GM23338 (cell line): ENCODE results near the gene LRRTM1. TPM values are rescaled to one million over a fixed set of nuclear protein-coding genes. Genes with fewer than 3 reads are reported as not detected.

Source experiments
- ATAC-seq: fragments of 200-7000 bp; cut with Tn5 transposase; 3 replicates; pipeline ENCODE4 v1.9.1; 2020
- DNase-seq: peaks from one replicate; pipeline ENCODE4 v3.0.0-alpha.2; 2015; ENCODE audit warnings: low spot score
- H2AFZ ChIP-seq: fragments of 200-600 bp; sonication (generic); 2 replicates; pipeline ENCODE4 v1.8.0; 2016; ENCODE audit warnings: antibody characterized with exemption, mild to moderate bottlenecking, moderate library complexity
- H3F3A ChIP-seq: fragments of 200-600 bp; sonication (generic); replicated peaks from 2 replicates; pipeline ENCODE4 v1.8.0; 2017; ENCODE audit warnings: antibody characterized with exemption, mixed run types, low read depth
- H3K27ac ChIP-seq: fragments of 200-600 bp; sonication (generic); 2 replicates; pipeline ENCODE4 v1.6.1; 2016; ENCODE audit warnings: low read depth
- H3K27me3 ChIP-seq: fragments of 200-600 bp; sonication (generic); 2 replicates; pipeline ENCODE4 v1.8.0; 2016; ENCODE audit warnings: mild to moderate bottlenecking, mixed run types, moderate library complexity; ENCODE audit not compliant: insufficient read depth
- H3K36me3 ChIP-seq: fragments of 200-600 bp; sonication (generic); 2 replicates; pipeline ENCODE4 v1.8.0; 2016; ENCODE audit warnings: mild to moderate bottlenecking; ENCODE audit not compliant: insufficient read depth
- H3K4me1 ChIP-seq: fragments of 200-600 bp; sonication (generic); 2 replicates; pipeline ENCODE4 v1.8.0; 2016; ENCODE audit warnings: mild to moderate bottlenecking, moderate library complexity; ENCODE audit not compliant: insufficient read depth
- H3K4me2 ChIP-seq: fragments of 200-600 bp; sonication (generic); 2 replicates; pipeline ENCODE4 v1.7.1; 2017; ENCODE audit warnings: mixed run types
- H3K4me3 ChIP-seq: fragments of 200-600 bp; sonication (generic); 2 replicates; pipeline ENCODE4 v1.6.1; 2016; ENCODE audit warnings: mixed run types
- H3K79me2 ChIP-seq: fragments of 200-600 bp; sonication (generic); replicated peaks from 2 replicates; pipeline ENCODE4 v1.8.0; 2017; ENCODE audit warnings: mild to moderate bottlenecking; ENCODE audit not compliant: insufficient read depth
- H3K9me2 ChIP-seq: fragments of 200-600 bp; sonication (generic); 2 replicates; pipeline ENCODE4 v1.8.0; 2017; ENCODE audit not compliant: insufficient read depth
- H4K20me1 ChIP-seq: fragments of 200-600 bp; sonication (generic); replicated peaks from 2 replicates; pipeline ENCODE4 v1.8.0; 2017; ENCODE audit warnings: mild to moderate bottlenecking; ENCODE audit not compliant: insufficient read depth
- H3K27ac Mint-ChIP-seq: 2 replicates; pipeline ENCODE4 v1.8.0; 2020; ENCODE audit warnings: inconsistent platforms, mild to moderate bottlenecking, moderate library complexity, mixed read lengths
- H3K27me3 Mint-ChIP-seq: 3 replicates; pipeline ENCODE4 v1.8.0; 2022; ENCODE audit warnings: low read depth, mild to moderate bottlenecking, moderate library complexity, mixed read lengths, inconsistent platforms; ENCODE audit not compliant: insufficient read depth, poor library complexity
- H3K36me3 Mint-ChIP-seq: 3 replicates; pipeline ENCODE4 v1.8.0; 2021; ENCODE audit warnings: low read depth, mild to moderate bottlenecking, inconsistent platforms, moderate library complexity, mixed read lengths
- H3K4me1 Mint-ChIP-seq: 3 replicates; pipeline ENCODE4 v1.8.0; 2020; ENCODE audit warnings: mild to moderate bottlenecking, inconsistent platforms, mixed read lengths
- H3K4me3 Mint-ChIP-seq: 3 replicates; pipeline ENCODE4 v1.8.0; 2021; ENCODE audit warnings: moderate library complexity, mild to moderate bottlenecking, inconsistent platforms, mixed read lengths
- H3K9me3 Mint-ChIP-seq: 3 replicates; pipeline ENCODE4 v1.8.0; 2020; ENCODE audit warnings: moderate library complexity, mild to moderate bottlenecking, inconsistent platforms, mixed read lengths
- ETS1 ChIP-seq: IDR thresholded peaks from 2 replicates; pipeline ENCODE4 v1.6.1; 2016; ENCODE audit warnings: antibody characterized with exemption
- EZH2 ChIP-seq: fragments of 200-600 bp; sonication (generic); IDR thresholded peaks from one replicate; pipeline ENCODE4 v1.8.0; 2017; ENCODE audit warnings: antibody characterized with exemption, mild to moderate bottlenecking, low read depth; ENCODE audit not compliant: unreplicated experiment
- JUNB ChIP-seq: IDR thresholded peaks from one replicate; pipeline ENCODE4 v1.6.1; 2016; ENCODE audit warnings: antibody characterized with exemption; ENCODE audit not compliant: unreplicated experiment
- POLR2AphosphoS5 ChIP-seq: IDR thresholded peaks from 2 replicates; pipeline ENCODE4 v1.6.1; 2016; ENCODE audit warnings: antibody characterized with exemption, low read depth
- ZNF331 ChIP-seq: fragments of 250-450 bp; sonication (Bioruptor Pico); IDR thresholded peaks from 2 replicates; pipeline ENCODE4 v1.5.0; 2020; ENCODE audit warnings: low read depth, mild to moderate bottlenecking, moderate library complexity
- ZNF462 ChIP-seq: fragments of 250-450 bp; sonication (Bioruptor Pico); IDR thresholded peaks from 2 replicates; pipeline ENCODE4 v1.5.0; 2020; ENCODE audit warnings: mild to moderate bottlenecking, moderate library complexity
- polyA plus RNA-seq: library from polyadenylated mRNA; unstranded; fragments of >200 nt; fragmentation: Nextera tagmentation; extraction: Ambion mirVana; gene quantifications from 2 replicates; pipeline ENCODE4 v1.2.1, GENCODE V29; 2016
- total RNA-seq: library from RNA; depleted of rRNA; stranded (reverse); fragments of >200 nt; shearing (Covaris generic); gene quantifications from 2 replicates; pipeline ENCODE4 v1.2.3, GENCODE V29; 2014

Gene LRRTM1
- total and polyA plus RNA-seq, 2 experiments from 2014 or later = 0.34 to 1.3 TPM

GRCh38 chr2:80335411-80335810 lies 30.9 kb upstream of the LRRTM1 start:
- Histone ChIP-seq H4K20me1 (no peaks in the 10 kb centered on the region), H3F3A (no peaks in the 10 kb centered on the region), H3K4me1 (peaks cover 3% of the 10 kb centered on the region), H3K36me3 (no peaks in the 10 kb centered on the region), H3K79me2 (no peaks in the 10 kb centered on the region), H3K9me2 (0 out of 2 replicates have a peak, but pooled peaks cover 2% of the 10 kb centered on the region), H2AFZ (no peak overlapping the region), H3K4me2 (no peak overlapping the region), H3K27ac (no peak overlapping the region), H3K4me3 (no peak overlapping the region), H3K27me3 (no peaks in the 10 kb centered on the region)
- DNase-seq (no peak), ATAC-seq (no peak)
- Mint-ChIP-seq H3K9me3 (no peaks in the 10 kb centered on the region), H3K4me1 (peaks cover 3% of the 10 kb centered on the region; the same call in 1 of the 3 replicates), H3K27me3 (no peaks in the 10 kb centered on the region), H3K4me3 (no peak overlapping the region), H3K27ac (no peak overlapping the region), H3K36me3 (no peaks in the 10 kb centered on the region)
- no peak for TF ChIP-seq POLR2AphosphoS5
- TF ChIP-seq EZH2 = no peak
- no peak for TF ChIP-seq ETS1
- no peak for TF ChIP-seq ZNF462 (CRISPR knock-in tag)

GRCh38 chr2:80333886-80334285 lies 29.3 kb upstream of the LRRTM1 start:
- H3K9me2 ChIP-seq = no peaks in the 10 kb centered on the region; the same call in 1 of the 2 replicates
- H3K27me3 ChIP-seq = no peaks in the 10 kb centered on the region
- no peak overlapping the region for H3K27ac Mint-ChIP-seq
- H3K4me1 ChIP-seq = peaks cover 16% of the 10 kb centered on the region
- H3K27me3 Mint-ChIP-seq = no peaks in the 10 kb centered on the region
- DNase-seq = no peak
- no peak for ATAC-seq
- no peak overlapping the region for H3K27ac ChIP-seq
- no peaks in the 10 kb centered on the region for H3F3A ChIP-seq
- H3K9me3 Mint-ChIP-seq = no peaks in the 10 kb centered on the region
- no peaks in the 10 kb centered on the region for H3K79me2 ChIP-seq
- no peak overlapping the region for H3K4me3 Mint-ChIP-seq
- peaks cover 10% of the 10 kb centered on the region for H3K4me1 Mint-ChIP-seq
- H3K36me3 ChIP-seq = no peaks in the 10 kb centered on the region
- H2AFZ ChIP-seq = no peak overlapping the region
- H3K4me3 ChIP-seq = no peak overlapping the region
- H3K36me3 Mint-ChIP-seq = no peaks in the 10 kb centered on the region
- no peak overlapping the region for H3K4me2 ChIP-seq
- H4K20me1 ChIP-seq = no peaks in the 10 kb centered on the region
- TF ChIP-seq JUNB (no peak), ZNF331 (CRISPR knock-in tag) (no peak), ETS1 (no peak)
